ENCODE measurements around the gene NRG3. TPM values are rescaled to one million over a fixed set of nuclear protein-coding genes. Genes with fewer than 3 reads are reported as not detected.

NRG3 gene
- total RNA-seq, 2 experiments from 2014 or later, result not detected

DNA sequence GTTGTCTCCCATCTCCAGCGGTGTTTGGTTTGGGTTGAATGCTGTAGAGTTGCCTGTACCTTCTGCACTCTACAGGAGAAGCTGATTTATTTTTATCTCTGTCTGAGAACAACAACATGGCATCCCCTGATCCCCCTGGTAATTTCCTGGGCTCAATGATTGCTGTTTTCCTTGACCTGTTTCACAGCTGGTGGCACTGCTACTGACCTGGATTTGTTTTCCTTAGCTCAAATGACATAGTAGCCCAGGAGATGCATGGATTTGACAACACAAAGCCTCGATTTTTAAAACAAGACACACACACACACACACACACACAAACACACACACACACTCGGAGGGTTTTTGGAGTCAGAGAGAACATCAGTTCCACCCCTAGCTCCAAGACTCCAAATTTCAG lies 301.6 kb downstream of the NRG3 start:
- no peak overlapping the region for H3K27ac Mint-ChIP-seq
- peaks cover 15% of the 10 kb centered on the region for H3K9me3 Mint-ChIP-seq
- ChIA-PET CTCF (no interaction called here), POLR2A (no interaction called here)
- ATAC-seq (ENCODE audit: poor library complexity) (no peak), DNase-seq (no peak)
- H3K4me3 Mint-ChIP-seq, result no peak overlapping the region
- no peaks in the 10 kb centered on the region for H3K4me1 Mint-ChIP-seq (ENCODE audit: low read depth)
- H3K36me3 Mint-ChIP-seq (ENCODE audit: low read depth), result no peaks in the 10 kb centered on the region
- no peaks in the 10 kb centered on the region for H3K36me3 ChIP-seq (ENCODE audit: insufficient read depth, low read length)
- no peak overlapping the region for H3K27ac ChIP-seq (ENCODE audit: low read depth in 1 of 2, low read length in 2 of 2)
- intact Hi-C loops (cut with DNase I, micrococcal nuclease), result no loop called here
- TF ChIP-seq, protein P1, sequence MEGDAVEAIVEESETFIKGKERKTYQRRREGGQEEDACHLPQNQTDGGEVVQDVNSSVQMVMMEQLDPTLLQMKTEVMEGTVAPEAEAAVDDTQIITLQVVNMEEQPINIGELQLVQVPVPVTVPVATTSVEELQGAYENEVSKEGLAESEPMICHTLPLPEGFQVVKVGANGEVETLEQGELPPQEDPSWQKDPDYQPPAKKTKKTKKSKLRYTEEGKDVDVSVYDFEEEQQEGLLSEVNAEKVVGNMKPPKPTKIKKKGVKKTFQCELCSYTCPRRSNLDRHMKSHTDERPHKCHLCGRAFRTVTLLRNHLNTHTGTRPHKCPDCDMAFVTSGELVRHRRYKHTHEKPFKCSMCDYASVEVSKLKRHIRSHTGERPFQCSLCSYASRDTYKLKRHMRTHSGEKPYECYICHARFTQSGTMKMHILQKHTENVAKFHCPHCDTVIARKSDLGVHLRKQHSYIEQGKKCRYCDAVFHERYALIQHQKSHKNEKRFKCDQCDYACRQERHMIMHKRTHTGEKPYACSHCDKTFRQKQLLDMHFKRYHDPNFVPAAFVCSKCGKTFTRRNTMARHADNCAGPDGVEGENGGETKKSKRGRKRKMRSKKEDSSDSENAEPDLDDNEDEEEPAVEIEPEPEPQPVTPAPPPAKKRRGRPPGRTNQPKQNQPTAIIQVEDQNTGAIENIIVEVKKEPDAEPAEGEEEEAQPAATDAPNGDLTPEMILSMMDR (IDR thresholded peaks at IDR 0.05), result no peak
- H3K27me3 ChIP-seq (ENCODE audit: control insufficient read depth in 1 of 2, insufficient read depth in 2 of 2, low read length in 2 of 2), result no peaks in the 10 kb centered on the region
- no peaks in the 10 kb centered on the region for H3K4me1 ChIP-seq (ENCODE audit: insufficient read depth, low read length)
- H3K4me3 ChIP-seq (ENCODE audit: low read length), result no peak overlapping the region
- no peaks in the 10 kb centered on the region for H3K9me3 ChIP-seq (ENCODE audit: control insufficient read depth in 1 of 2, insufficient read depth in 1 of 2, low read length in 2 of 2)
- no peaks in the 10 kb centered on the region for H3K27me3 Mint-ChIP-seq

DNA sequence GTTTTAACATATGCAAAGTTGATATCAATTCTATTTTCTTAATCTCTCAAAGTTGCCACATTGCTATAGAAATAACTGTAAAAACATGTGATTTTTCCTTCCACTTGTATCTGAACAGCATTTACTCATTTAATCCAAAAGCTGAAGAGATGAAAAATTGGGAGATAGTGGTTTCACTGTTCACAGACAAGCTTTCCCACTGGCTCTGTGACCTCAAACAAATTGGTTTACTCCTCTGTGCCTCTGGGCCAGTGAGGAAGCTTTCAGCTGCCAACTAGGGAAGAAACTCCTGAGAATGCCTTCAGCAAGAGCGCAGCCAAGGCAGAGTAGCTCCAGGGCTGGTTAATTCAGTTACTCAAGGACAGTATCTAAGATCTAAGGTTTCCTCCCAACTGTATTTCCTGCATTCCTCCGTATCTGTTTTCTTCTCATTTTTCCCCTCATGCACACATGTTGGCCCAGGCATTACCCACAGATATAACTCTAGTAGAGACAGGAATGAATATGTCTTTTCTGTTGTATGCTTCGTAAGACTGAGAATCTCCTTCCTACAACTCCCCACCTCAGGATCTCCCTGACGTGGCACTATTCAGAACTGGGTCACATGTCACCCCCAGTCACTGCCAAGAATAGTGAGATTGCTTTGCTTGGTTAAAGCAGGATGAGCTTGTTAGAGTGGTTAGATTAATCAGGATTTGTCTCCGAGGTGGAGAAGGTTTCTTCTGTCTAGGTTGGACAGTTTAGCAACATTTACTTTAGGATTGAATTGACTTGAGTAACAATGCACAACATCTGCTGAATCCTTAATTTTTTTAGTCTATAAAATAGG lies 315.7 kb downstream of the NRG3 start:
- H3K36me3 Mint-ChIP-seq (ENCODE audit: low read depth), result no peaks in the 10 kb centered on the region
- Histone ChIP-seq H3K4me3 (ENCODE audit: low read length) (no peak overlapping the region), H3K9me3 (ENCODE audit: control insufficient read depth in 1 of 2, insufficient read depth in 1 of 2, low read length in 2 of 2) (peaks cover 0 to 6% of the 10 kb centered on the region in 2 experiments), H3K4me1 (ENCODE audit: insufficient read depth, low read length) (no peaks in the 10 kb centered on the region), H3K27me3 (ENCODE audit: control insufficient read depth in 1 of 2, insufficient read depth in 2 of 2, low read length in 2 of 2) (no peaks in the 10 kb centered on the region), H3K27ac (ENCODE audit: low read depth in 1 of 2, low read length in 2 of 2) (no peak overlapping the region), H3K36me3 (ENCODE audit: insufficient read depth, low read length) (no peaks in the 10 kb centered on the region)
- POLR2A ChIA-PET, result no interaction called here
- intact Hi-C loops (cut with DNase I, micrococcal nuclease), result no loop called here
- CTCF ChIA-PET, result no interaction called here
- H3K9me3 Mint-ChIP-seq, result peaks cover 8% of the 10 kb centered on the region
- no peaks in the 10 kb centered on the region for H3K27me3 Mint-ChIP-seq
- H3K4me1 Mint-ChIP-seq (ENCODE audit: low read depth), result no peaks in the 10 kb centered on the region
- no peak overlapping the region for H3K4me3 Mint-ChIP-seq
- DNase-seq (no peak), ATAC-seq (ENCODE audit: poor library complexity) (no peak)
- TF ChIP-seq, protein P1 (IDR thresholded peaks at IDR 0.05), result no peak
- no peak overlapping the region for H3K27ac Mint-ChIP-seq

DNA sequence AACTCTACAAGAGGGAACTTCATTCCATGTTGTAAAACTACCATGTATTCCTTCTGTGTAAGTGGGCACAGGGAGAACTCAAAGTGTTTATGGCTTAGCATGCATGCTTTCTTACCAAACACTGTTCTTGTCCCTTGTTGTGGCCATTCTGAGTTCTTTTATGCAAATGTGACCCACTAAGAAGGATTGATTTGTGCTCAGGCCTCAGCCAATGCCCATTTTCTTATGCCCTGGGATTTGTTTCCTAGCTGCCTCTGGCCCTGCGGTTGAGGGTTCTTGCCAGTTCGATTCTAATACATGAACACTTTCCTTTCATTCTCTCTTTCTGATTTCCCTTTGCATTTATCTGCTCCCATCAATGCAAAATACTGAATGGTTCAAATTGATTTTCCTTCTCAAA lies 316.7 kb downstream of the NRG3 start:
- Mint-ChIP-seq H3K9me3 (peaks cover 7% of the 10 kb centered on the region), H3K27me3 (no peaks in the 10 kb centered on the region), H3K36me3 (ENCODE audit: low read depth) (no peaks in the 10 kb centered on the region), H3K4me3 (no peak overlapping the region), H3K27ac (no peak overlapping the region), H3K4me1 (ENCODE audit: low read depth) (no peaks in the 10 kb centered on the region)
- intact Hi-C loops (cut with DNase I, micrococcal nuclease), result no loop called here
- ATAC-seq (ENCODE audit: poor library complexity) (no peak), DNase-seq (no peak)
- H3K27me3 ChIP-seq (ENCODE audit: control insufficient read depth in 1 of 2, insufficient read depth in 2 of 2, low read length in 2 of 2), result no peaks in the 10 kb centered on the region
- ChIA-PET CTCF (no interaction called here), POLR2A (no interaction called here)
- H3K4me3 ChIP-seq (ENCODE audit: low read length), result no peak overlapping the region
- TF ChIP-seq, protein P1 (IDR thresholded peaks at IDR 0.05), result no peak
- no peaks in the 10 kb centered on the region for H3K4me1 ChIP-seq (ENCODE audit: insufficient read depth, low read length)
- peaks cover 0 to 6% of the 10 kb centered on the region in 2 experiments for H3K9me3 ChIP-seq (ENCODE audit: control insufficient read depth in 1 of 2, insufficient read depth in 1 of 2, low read length in 2 of 2)
- H3K36me3 ChIP-seq (ENCODE audit: insufficient read depth, low read length), result no peaks in the 10 kb centered on the region
- no peak overlapping the region for H3K27ac ChIP-seq (ENCODE audit: low read depth in 1 of 2, low read length in 2 of 2)
